Measurements from ENCODE around the gene DISC1.
"Not testable (repeated sequence)": the region's sequence is repeated elsewhere in the genome, so short reads cannot be mapped to it uniquely, and the experiment has no call there.

The DISC1 gene

DNA sequence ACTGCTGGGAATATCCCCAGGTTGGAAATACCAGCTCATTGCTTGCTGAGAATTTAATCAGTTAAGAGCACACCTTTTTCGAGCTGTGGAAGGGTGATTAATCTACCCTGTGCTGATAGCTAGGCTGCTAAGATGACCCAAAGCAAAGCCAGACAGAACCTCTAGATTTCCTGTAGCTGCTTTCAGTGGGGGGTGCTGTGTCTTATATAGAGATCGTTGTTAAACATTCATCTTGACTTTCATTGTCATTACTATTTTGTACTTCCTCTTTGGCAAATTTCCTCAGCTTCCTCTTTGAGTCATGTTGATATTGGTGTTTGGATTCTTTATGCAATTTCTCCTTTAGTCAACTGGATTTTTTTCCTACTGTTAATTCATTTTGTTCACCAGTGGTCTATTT lies 155.3 kb downstream of the DISC1 start:
- peak; percentile 81 for DNase-seq (ENCODE audit: low read depth)
- no peak overlapping the region for H3K4me3 ChIP-seq (ENCODE audit: low read depth, low read length)
- TF ChIP-seq, protein P1, sequence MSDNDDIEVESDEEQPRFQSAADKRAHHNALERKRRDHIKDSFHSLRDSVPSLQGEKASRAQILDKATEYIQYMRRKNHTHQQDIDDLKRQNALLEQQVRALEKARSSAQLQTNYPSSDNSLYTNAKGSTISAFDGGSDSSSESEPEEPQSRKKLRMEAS (IDR thresholded peaks at IDR 0.05; ENCODE audit: low read depth, low read length) = 0 out of 2 replicates have a peak, but pooled peaks have one; percentile 3
- TF ChIP-seq POLR2A (IDR thresholded peaks at IDR 0.05; ENCODE audit: extremely low read depth, insufficient read length) = no peak

DNA sequence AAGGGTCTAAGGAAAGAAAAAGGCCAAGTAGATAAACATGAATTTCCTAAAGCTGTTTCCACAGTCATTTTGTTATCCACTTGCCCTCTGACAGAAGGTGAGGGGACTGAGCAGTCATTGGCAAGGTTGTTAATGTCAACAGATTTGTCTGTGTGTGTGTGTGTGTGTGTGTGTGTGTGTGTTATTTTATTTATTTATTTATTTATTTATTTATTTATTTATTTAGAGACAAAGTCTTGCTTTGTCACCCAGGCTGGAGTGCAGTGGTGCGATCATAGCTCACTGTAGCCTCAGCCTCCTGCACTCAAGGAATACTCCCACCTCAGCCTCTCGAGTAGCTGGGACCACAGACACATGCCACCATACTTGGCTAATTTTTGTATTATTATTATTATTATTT lies 158.5 kb downstream of the DISC1 start:
- H3K4me3 ChIP-seq (ENCODE audit: low read depth, low read length); DNase-seq (ENCODE audit: low read depth): not testable (repeated sequence)

DNA sequence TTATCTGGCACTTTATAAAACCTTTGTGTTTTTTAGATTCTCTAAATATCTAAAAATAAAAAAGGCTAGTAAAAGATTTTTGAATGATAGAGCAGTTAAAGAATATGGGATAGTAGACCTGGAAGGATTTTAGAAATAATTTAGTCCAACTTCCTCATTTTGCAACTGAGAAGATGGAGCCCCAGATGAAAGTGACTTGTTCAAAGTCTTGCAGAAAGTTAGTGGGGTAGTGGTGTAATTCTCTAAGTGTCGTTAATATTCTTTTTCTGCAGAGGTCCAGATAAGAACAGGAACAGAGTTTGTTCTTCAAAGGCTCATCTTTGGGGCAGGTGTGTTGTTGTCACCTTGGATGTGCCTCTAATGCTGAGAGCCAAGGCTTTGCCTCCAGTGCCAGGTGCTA lies 159.5 kb downstream of the DISC1 start:
- DNase-seq (ENCODE audit: low read depth) = peak; percentile 70
- no peak overlapping the region for H3K4me3 ChIP-seq (ENCODE audit: low read depth, low read length)
- TF ChIP-seq, protein P2, sequence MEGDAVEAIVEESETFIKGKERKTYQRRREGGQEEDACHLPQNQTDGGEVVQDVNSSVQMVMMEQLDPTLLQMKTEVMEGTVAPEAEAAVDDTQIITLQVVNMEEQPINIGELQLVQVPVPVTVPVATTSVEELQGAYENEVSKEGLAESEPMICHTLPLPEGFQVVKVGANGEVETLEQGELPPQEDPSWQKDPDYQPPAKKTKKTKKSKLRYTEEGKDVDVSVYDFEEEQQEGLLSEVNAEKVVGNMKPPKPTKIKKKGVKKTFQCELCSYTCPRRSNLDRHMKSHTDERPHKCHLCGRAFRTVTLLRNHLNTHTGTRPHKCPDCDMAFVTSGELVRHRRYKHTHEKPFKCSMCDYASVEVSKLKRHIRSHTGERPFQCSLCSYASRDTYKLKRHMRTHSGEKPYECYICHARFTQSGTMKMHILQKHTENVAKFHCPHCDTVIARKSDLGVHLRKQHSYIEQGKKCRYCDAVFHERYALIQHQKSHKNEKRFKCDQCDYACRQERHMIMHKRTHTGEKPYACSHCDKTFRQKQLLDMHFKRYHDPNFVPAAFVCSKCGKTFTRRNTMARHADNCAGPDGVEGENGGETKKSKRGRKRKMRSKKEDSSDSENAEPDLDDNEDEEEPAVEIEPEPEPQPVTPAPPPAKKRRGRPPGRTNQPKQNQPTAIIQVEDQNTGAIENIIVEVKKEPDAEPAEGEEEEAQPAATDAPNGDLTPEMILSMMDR (IDR thresholded peaks at IDR 0.05; ENCODE audit: low read depth, low read length) = no peak
- TF ChIP-seq, protein P1 (IDR thresholded peaks at IDR 0.05; ENCODE audit: low read depth, low read length) = no peak
- TF ChIP-seq POLR2A (IDR thresholded peaks at IDR 0.05; ENCODE audit: extremely low read depth, insufficient read length) = no peak
- TF ChIP-seq MYC (IDR thresholded peaks at IDR 0.05; ENCODE audit: low read depth, low read length) = no peak

DNA sequence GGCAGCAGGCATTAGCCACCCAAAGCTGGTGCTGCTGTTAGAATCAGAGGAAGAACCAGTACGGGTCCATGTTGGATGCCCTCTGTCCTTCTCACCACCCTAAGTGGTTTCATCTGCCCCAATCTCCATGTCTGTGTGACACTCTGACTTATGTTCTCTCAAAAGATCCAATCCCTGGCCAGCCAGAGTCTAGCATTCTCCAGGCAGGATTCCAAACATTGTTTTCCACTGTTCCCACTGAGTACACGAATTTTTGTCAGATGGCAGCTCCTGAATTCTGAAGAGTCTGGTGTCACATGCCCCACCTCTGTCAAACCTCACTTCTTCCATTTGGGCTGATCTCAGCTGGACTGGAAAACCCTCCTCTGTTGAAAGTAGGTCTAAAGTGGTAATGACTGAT lies 166.0 kb downstream of the DISC1 start:
- no peak overlapping the region for H3K4me3 ChIP-seq (ENCODE audit: low read depth, low read length)
- TF ChIP-seq, protein P1 (IDR thresholded peaks at IDR 0.05; ENCODE audit: low read depth, low read length) = no peak
- no peak for TF ChIP-seq POLR2A (IDR thresholded peaks at IDR 0.05; ENCODE audit: extremely low read depth, insufficient read length)
- TF ChIP-seq, protein P2 (IDR thresholded peaks at IDR 0.05; ENCODE audit: low read depth, low read length) = no peak
- TF ChIP-seq MYC (IDR thresholded peaks at IDR 0.05; ENCODE audit: low read depth, low read length) = no peak
- DNase-seq (ENCODE audit: low read depth) = no peak

DNA sequence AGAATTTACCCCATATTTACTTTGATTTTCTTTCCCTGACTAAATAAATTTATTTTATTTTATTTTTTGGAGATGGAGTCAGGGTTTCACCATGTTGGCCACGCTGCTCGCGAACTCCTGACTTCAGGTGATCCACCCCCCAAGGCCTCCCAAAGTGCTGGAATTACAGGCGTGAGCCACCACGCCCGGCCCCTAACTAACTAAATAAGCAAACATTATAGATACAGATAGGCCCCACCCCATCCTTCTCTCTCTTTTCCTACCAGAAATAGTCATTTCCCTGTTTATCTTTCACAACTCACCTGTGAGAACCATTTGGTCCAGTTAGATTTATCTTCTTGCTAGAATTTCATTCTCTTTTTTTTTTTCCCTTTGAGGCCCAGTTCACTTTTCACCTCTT lies 167.3 kb downstream of the DISC1 start:
- no peak for TF ChIP-seq MYC (IDR thresholded peaks at IDR 0.05; ENCODE audit: low read depth, low read length)
- TF ChIP-seq, protein P1 (IDR thresholded peaks at IDR 0.05; ENCODE audit: low read depth, low read length) = no peak
- TF ChIP-seq POLR2A (IDR thresholded peaks at IDR 0.05; ENCODE audit: extremely low read depth, insufficient read length) = no peak
- TF ChIP-seq, protein P2 (IDR thresholded peaks at IDR 0.05; ENCODE audit: low read depth, low read length) = no peak
- no peak for DNase-seq (ENCODE audit: low read depth)
- no peak overlapping the region for H3K4me3 ChIP-seq (ENCODE audit: low read depth, low read length)

DNA sequence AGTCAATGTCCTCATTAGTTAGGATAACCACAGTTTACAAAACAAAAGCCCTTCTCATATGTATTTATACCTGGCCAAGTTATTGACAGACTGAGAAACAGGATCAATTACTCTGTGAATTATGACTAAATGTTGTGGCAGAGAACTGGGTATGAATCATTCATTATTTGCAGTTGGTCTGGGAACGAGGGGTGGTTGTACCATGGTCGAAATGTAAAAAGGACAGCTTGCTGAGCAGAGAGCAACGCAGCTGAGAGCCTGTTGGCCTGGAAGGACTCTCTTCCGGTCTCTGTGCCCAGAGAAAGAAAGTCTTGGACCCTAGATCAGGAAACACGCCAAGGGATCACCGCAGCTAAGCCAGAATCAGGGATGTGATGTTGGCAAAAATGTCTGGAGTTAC lies 169.6 kb downstream of the DISC1 start:
- TF ChIP-seq MYC (IDR thresholded peaks at IDR 0.05; ENCODE audit: low read depth, low read length) (no peak), POLR2A (IDR thresholded peaks at IDR 0.05; ENCODE audit: extremely low read depth, insufficient read length) (no peak)
- TF ChIP-seq, protein P1 (IDR thresholded peaks at IDR 0.05; ENCODE audit: low read depth, low read length) = no peak
- TF ChIP-seq, protein P2 (IDR thresholded peaks at IDR 0.05; ENCODE audit: low read depth, low read length) = no peak
- H3K4me3 ChIP-seq (ENCODE audit: low read depth, low read length) = no peak overlapping the region
- no peak for DNase-seq (ENCODE audit: low read depth)

DNA sequence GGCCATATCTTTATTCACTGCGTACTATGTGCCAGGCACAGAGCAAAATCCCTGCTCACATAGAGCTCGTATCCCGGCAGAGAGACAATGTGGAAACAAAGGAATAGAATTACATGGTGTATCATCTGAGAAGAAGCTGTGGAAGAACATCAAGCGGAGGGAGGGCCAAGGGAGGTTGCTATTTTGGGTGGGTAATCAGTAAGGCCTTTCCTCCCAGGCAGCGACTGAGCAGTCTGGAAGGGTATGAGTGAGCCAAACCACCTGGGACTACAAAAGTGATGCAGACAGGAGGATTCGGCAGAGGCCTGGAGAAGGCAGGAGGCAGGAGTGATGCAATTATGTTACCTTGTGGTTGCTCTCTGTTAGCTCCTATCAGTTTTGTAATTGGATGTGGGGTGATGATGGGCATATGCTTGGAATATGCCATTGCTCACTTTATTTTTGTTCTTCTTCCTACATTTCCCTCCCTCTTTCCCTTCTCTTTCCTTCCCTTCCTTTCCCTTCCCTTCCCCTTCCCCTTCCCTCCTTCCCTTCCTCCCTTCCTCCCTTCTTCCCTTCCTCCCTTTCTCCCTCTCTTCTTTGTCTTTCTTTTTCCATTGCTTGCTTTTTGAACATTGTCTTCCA lies 172.9 kb downstream of the DISC1 start:
- TF ChIP-seq MYC (IDR thresholded peaks at IDR 0.05; ENCODE audit: low read depth, low read length) (no peak), POLR2A (IDR thresholded peaks at IDR 0.05; ENCODE audit: extremely low read depth, insufficient read length) (no peak)
- TF ChIP-seq, protein P2 (IDR thresholded peaks at IDR 0.05; ENCODE audit: low read depth, low read length) = no peak
- TF ChIP-seq, protein P1 (IDR thresholded peaks at IDR 0.05; ENCODE audit: low read depth, low read length) = no peak
- no peak overlapping the region for H3K4me3 ChIP-seq (ENCODE audit: low read depth, low read length)
- no peak for DNase-seq (ENCODE audit: low read depth)

Measured in NB4 (cell line).